ENCODE data around the gene SCO1.

Gene SCO1

GRCh38 chr17:10666906-10667305 is 30.4 kb downstream of the SCO1 start:
- no peaks in the 10 kb centered on the region for H3K36me3 ChIP-seq (replicated peaks; ENCODE audit: low read depth, low read length)
- no peak overlapping the region for H3K27ac ChIP-seq (ENCODE audit: low read length)
- no peak overlapping the region for H2AFZ ChIP-seq (ENCODE audit: low read depth, low read length)
- H3K27me3 ChIP-seq (ENCODE audit: low read depth, low read length): no peaks in the 10 kb centered on the region
- H3K9me3 ChIP-seq (ENCODE audit: insufficient read depth, low read length): no peaks in the 10 kb centered on the region
- no peaks in the 10 kb centered on the region for H4K20me1 ChIP-seq (ENCODE audit: insufficient read depth, low read length)
- no peak overlapping the region for H3K9ac ChIP-seq (ENCODE audit: low read length)
- no peak for TF ChIP-seq EZH2phosphoT487 (IDR thresholded peaks at IDR 0.05; ENCODE audit: low read depth)
- TF ChIP-seq, protein P1, sequence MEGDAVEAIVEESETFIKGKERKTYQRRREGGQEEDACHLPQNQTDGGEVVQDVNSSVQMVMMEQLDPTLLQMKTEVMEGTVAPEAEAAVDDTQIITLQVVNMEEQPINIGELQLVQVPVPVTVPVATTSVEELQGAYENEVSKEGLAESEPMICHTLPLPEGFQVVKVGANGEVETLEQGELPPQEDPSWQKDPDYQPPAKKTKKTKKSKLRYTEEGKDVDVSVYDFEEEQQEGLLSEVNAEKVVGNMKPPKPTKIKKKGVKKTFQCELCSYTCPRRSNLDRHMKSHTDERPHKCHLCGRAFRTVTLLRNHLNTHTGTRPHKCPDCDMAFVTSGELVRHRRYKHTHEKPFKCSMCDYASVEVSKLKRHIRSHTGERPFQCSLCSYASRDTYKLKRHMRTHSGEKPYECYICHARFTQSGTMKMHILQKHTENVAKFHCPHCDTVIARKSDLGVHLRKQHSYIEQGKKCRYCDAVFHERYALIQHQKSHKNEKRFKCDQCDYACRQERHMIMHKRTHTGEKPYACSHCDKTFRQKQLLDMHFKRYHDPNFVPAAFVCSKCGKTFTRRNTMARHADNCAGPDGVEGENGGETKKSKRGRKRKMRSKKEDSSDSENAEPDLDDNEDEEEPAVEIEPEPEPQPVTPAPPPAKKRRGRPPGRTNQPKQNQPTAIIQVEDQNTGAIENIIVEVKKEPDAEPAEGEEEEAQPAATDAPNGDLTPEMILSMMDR (IDR thresholded peaks at IDR 0.05; ENCODE audit: low read depth, low read length): no peak
- H3K4me1 ChIP-seq (ENCODE audit: low read length): no peaks in the 10 kb centered on the region
- no peaks in the 10 kb centered on the region for H3K79me2 ChIP-seq (ENCODE audit: low read length)
- H3K4me2 ChIP-seq (ENCODE audit: low read length): no peak overlapping the region
- H3K4me3 ChIP-seq (ENCODE audit: low read length): no peak overlapping the region

- TF ChIP-seq, protein P1 (IDR thresholded peaks at IDR 0.05; ENCODE audit: low read depth, low read length): no peak
- TF ChIP-seq EZH2phosphoT487 (IDR thresholded peaks at IDR 0.05; ENCODE audit: low read depth): no peak
- H2AFZ ChIP-seq (ENCODE audit: low read depth, low read length): no peak overlapping the region
- no peak overlapping the region for H3K4me3 ChIP-seq (ENCODE audit: low read length)
- no peaks in the 10 kb centered on the region for H3K79me2 ChIP-seq (ENCODE audit: low read length)
- H3K9ac ChIP-seq (ENCODE audit: low read length): no peak overlapping the region
- no peaks in the 10 kb centered on the region for H3K36me3 ChIP-seq (replicated peaks; ENCODE audit: low read depth, low read length)
- H4K20me1 ChIP-seq (ENCODE audit: insufficient read depth, low read length): no peaks in the 10 kb centered on the region
- no peaks in the 10 kb centered on the region for H3K9me3 ChIP-seq (ENCODE audit: insufficient read depth, low read length)
- H3K27ac ChIP-seq (ENCODE audit: low read length): no peak overlapping the region
- no peaks in the 10 kb centered on the region for H3K4me1 ChIP-seq (ENCODE audit: low read length)
- H3K27me3 ChIP-seq (ENCODE audit: low read depth, low read length): no peaks in the 10 kb centered on the region
- no peak overlapping the region for H3K4me2 ChIP-seq (ENCODE audit: low read length)
Measured at GRCh38 chr17:10664571-10664970, 32.8 kb downstream of the SCO1 start.

DNA sequence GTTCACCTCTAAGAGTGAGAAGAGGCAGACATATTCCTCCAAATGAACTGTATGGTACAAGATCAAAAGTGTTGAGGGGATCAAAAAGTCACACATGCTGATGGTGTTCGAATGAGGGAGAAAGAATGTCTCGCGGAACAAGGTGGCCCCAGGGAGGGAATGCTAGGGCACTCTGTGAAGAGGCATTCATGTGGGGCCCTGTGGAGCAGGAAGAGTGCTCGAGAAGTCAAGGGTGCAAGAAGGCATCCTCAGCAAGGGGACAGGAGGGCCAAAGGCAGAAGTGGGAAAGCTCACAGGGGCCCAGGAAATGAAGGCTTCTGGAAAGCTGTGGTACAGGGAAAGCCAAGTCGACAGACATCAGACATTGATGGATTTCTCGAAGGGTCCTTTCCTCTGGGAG is 34.1 kb downstream of the SCO1 start:
- Histone ChIP-seq H3K36me3 (replicated peaks; ENCODE audit: low read depth, low read length) (no peaks in the 10 kb centered on the region), H3K27ac (ENCODE audit: low read length) (no peak overlapping the region), H2AFZ (ENCODE audit: low read depth, low read length) (no peak overlapping the region), H3K79me2 (ENCODE audit: low read length) (no peaks in the 10 kb centered on the region), H3K4me3 (ENCODE audit: low read length) (no peak overlapping the region), H3K27me3 (ENCODE audit: low read depth, low read length) (no peaks in the 10 kb centered on the region), H3K4me2 (ENCODE audit: low read length) (no peak overlapping the region), H4K20me1 (ENCODE audit: insufficient read depth, low read length) (no peaks in the 10 kb centered on the region), H3K9me3 (ENCODE audit: insufficient read depth, low read length) (no peaks in the 10 kb centered on the region), H3K9ac (ENCODE audit: low read length) (no peak overlapping the region), H3K4me1 (ENCODE audit: low read length) (no peaks in the 10 kb centered on the region)
- TF ChIP-seq, protein P1 (IDR thresholded peaks at IDR 0.05; ENCODE audit: low read depth, low read length): no peak
- no peak for TF ChIP-seq EZH2phosphoT487 (IDR thresholded peaks at IDR 0.05; ENCODE audit: low read depth)

- H3K27me3 ChIP-seq (ENCODE audit: low read depth, low read length): no peaks in the 10 kb centered on the region
Measured at GRCh38 chr17:10661437-10661836, 35.9 kb downstream of the SCO1 start.

More at GRCh38 chr17:10661437-10661836, 35.9 kb downstream of the SCO1 start:
- Histone ChIP-seq H3K27ac (ENCODE audit: low read length) (no peak overlapping the region), H3K4me2 (ENCODE audit: low read length) (no peak overlapping the region), H3K4me3 (ENCODE audit: low read length) (no peak overlapping the region), H4K20me1 (ENCODE audit: insufficient read depth, low read length) (no peaks in the 10 kb centered on the region), H3K9ac (ENCODE audit: low read length) (no peak overlapping the region), H3K79me2 (ENCODE audit: low read length) (no peaks in the 10 kb centered on the region), H3K9me3 (ENCODE audit: insufficient read depth, low read length) (no peaks in the 10 kb centered on the region), H3K36me3 (replicated peaks; ENCODE audit: low read depth, low read length) (no peaks in the 10 kb centered on the region), H3K4me1 (ENCODE audit: low read length) (no peaks in the 10 kb centered on the region), H2AFZ (ENCODE audit: low read depth, low read length) (no peak overlapping the region)
- TF ChIP-seq EZH2phosphoT487 (IDR thresholded peaks at IDR 0.05; ENCODE audit: low read depth): no peak
- TF ChIP-seq, protein P1 (IDR thresholded peaks at IDR 0.05; ENCODE audit: low read depth, low read length): no peak

Measured in OCI-LY3 (cell line).